ENCODE measurements around the gene PFKFB2. TPM values are rescaled to one million over a fixed set of nuclear protein-coding genes. Genes with fewer than 3 reads are reported as not detected.
A peak's percentile ranks its signal among the peaks of the same experiment; 100 is the strongest.

The PFKFB2 gene
- polyA plus RNA-seq, 1 donor from 2014 or later: 2.2 TPM

DNA sequence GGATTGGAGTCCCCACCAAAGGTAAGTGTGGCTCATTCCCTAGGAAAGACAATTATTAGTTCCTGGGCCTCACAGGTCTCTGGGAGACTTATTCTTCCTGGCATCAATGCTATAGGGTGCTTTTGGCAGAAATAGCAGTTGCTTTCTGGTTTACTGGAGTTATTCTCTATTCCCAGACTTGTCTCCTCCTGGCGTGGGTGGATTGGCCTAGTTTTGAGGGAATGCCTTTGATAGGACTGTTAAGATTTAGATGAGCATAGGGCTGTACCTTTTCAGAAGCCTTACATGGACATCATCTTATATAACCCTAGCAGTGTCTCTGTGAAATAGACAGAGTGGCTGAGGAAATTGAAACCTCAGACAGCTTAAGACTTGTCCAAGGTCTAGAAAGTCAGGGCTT, 9.0 kb downstream of the PFKFB2 start:
- Mint-ChIP-seq H3K27me3 (no peaks in the 10 kb centered on the region), H3K9me3 (no peaks in the 10 kb centered on the region), H3K4me1 (no peaks in the 10 kb centered on the region), H3K4me3 (peak overlapping the region in 1 of 4 donors; percentile 21), H3K36me3 (peaks cover 7% of the 10 kb centered on the region), H3K27ac (no peak overlapping the region)

DNA sequence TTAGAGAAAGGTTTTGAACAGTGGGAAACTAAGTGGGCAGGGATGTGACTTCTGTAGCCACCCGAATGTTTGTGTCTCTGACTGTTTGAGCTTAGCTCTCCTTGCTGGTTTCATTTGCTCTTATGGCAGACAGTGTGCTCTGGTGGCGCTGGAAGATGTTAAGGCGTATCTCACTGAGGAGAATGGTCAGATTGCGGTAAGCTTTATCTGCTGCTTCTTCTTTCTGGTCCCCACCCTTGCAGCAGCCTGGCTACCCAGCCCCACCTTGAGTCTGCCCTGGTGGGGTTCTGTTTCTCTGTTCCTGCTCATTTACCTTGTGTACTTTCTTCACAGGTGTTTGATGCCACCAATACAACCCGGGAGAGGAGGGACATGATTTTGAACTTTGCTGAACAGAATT, 9.9 kb downstream of the PFKFB2 start:
- Mint-ChIP-seq H3K9me3 (no peaks in the 10 kb centered on the region), H3K4me1 (no peaks in the 10 kb centered on the region), H3K36me3 (peaks cover 7% of the 10 kb centered on the region), H3K27ac (no peak overlapping the region), H3K4me3 (no peak overlapping the region), H3K27me3 (no peaks in the 10 kb centered on the region)

DNA sequence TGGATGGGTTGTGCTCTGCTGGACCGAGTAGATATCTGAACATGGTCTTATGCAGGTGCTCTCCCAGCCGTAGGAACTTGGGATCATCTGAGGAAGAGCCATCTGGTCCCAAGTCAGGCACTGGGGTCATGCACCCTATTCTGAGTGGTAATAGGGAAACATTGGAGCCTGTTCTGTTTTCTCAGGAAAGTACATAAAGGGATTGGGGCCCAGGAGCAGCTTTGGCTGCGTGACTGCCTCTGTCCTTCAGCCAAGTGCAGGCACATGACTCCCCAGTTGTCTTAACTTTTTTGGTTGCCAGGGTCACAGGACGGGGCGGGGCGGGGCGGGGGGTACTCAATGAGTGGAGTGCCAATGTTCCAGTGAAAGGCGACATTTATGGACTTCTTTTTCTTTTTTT, 11.5 kb downstream of the PFKFB2 start:
- Mint-ChIP-seq H3K27ac (no peak overlapping the region), H3K27me3 (no peaks in the 10 kb centered on the region), H3K4me1 (peaks cover under 1 to 5% (median 3%) of the 10 kb centered on the region in 3 donors), H3K36me3 (peaks cover 7% of the 10 kb centered on the region), H3K9me3 (no peaks in the 10 kb centered on the region), H3K4me3 (no peak overlapping the region)

DNA sequence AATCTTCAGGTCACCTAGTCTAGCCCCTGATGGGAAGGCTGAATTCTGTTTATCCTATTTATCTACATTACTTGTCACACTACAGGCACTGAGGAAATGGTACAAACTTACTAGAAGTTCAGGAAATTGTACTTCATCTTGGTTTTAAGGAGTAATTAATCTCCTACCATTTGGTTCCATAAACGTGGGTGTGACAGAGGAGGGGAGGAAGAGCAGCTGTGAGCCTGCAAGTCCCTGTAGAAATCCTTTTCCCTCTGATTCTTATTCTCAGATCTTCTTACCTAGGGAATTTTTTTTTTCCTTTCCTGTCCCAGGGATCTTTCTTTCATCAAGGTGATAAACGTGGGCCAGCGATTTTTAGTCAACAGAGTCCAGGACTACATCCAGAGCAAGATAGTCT, 14.1 kb downstream of the PFKFB2 start:
- Mint-ChIP-seq H3K9me3 (no peaks in the 10 kb centered on the region), H3K27ac (no peak overlapping the region), H3K4me3 (no peak overlapping the region), H3K27me3 (no peaks in the 10 kb centered on the region), H3K36me3 (peaks cover 6% of the 10 kb centered on the region), H3K4me1 (peaks cover 12 to 15% (median 13%) of the 10 kb centered on the region in 3 donors)

DNA sequence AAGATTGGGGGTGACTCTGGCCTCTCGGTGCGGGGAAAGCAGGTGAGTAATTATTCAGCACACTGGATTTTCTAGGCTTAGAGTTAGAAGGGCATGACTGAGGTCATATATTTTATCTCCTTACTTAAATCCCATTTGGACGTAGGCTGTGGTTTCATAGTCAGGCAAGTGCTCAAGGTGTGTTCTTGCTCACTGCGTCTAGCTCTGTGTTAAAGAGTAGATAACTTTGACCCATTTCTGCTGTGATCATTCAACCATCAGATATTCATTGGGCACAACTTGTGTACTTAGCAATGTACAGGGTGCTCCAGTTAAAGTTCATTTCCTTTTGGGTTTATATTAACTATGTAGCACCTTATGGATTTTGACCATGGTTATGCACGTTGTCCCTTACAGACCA, 14.6 kb downstream of the PFKFB2 start:
- Mint-ChIP-seq H3K27ac (no peak overlapping the region), H3K36me3 (peaks cover 6% of the 10 kb centered on the region), H3K4me3 (no peak overlapping the region), H3K9me3 (no peaks in the 10 kb centered on the region), H3K27me3 (no peaks in the 10 kb centered on the region), H3K4me1 (peaks cover 12 to 15% (median 13%) of the 10 kb centered on the region in 3 donors)

DNA sequence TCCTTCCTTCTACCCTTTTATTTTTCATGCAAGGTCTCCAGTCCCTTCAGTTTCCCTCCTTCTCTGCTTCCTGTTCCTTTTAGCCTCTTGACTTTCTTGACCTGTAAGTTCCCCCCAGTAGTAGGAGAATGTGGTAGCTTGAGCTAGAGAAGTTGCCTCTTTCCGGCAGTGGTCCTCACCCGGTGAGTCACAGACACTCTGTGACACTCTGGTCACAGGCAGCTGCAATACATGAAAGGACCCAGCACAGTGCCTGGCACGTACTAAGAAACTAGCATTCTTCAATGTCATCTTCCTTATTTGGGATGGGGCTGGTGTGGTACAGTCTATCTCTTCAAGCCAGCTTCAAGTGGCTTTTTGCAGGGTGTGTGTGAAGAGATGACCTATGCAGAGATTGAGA, 16.0 kb downstream of the PFKFB2 start:
- Mint-ChIP-seq H3K27ac (peak overlapping the region in 1 of 3 donors; percentile 2), H3K4me3 (peak overlapping the region in 1 of 4 donors; percentile 33), H3K27me3 (no peaks in the 10 kb centered on the region), H3K36me3 (peaks cover 6% of the 10 kb centered on the region), H3K9me3 (no peaks in the 10 kb centered on the region), H3K4me1 (peaks cover 12 to 15% (median 13%) of the 10 kb centered on the region in 3 donors)

DNA sequence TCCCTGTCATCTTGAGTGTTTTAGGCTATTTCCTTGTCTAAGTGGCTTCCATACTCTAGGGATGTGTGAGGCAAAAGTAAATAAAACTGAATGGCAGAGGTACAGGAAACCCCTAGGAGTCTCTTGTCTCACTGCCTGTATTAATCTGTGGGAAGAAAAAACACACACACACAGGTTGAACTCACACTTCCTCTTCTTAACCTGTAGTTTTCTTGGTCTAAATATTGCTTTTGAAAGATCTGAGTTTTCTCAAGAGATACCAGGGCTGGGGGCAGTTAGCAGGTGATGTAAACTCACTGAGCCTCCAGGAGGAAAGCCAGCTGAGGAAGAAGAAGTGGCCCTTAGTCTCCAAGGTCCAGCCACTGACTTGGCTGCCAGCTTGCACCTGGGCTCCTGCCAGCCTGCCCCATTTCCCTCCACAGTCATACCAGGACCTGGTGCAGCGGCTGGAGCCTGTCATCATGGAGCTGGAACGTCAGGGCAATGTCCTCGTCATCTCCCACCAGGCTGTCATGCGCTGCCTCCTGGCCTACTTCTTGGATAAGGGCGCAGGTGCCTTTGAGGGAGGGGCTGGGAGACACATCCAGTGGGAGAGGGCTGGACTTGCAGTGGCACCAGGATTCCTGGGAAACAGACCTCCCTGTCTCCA, 16.9 kb downstream of the PFKFB2 start:
- H3K27me3 Mint-ChIP-seq: no peaks in the 10 kb centered on the region
- H3K4me1 Mint-ChIP-seq: peaks cover 12 to 15% (median 13%) of the 10 kb centered on the region in 3 donors
- peaks cover 6% of the 10 kb centered on the region for H3K36me3 Mint-ChIP-seq
- H3K4me3 Mint-ChIP-seq: peak overlapping the region in 1 of 4 donors; percentile 70
- H3K27ac Mint-ChIP-seq: peak overlapping the region in 2 of 3 donors; percentile 2 to 55
- no peaks in the 10 kb centered on the region for H3K9me3 Mint-ChIP-seq

DNA sequence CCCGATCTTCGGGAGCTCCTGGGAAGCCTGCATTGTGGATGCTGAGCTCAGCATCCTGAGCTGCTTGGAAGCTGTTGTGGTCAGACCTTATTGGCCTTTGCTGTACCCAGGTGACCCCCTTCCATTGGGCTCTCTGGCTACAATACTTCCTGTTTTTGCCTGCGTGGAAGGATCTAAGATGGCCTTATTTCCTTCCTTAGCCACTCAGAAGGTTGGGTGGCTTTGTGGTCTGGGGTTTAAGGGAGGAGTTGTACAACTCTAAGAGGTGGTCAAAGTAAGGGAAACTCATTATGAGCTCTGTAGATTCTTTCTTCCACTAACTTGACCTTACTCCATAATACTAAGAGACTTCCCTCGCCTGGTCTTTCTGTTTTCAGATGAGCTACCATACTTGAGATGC, 17.7 kb downstream of the PFKFB2 start:
- H3K4me3 Mint-ChIP-seq: peak overlapping the region in 3 of 4 donors; percentile 9 to 61 (median 49)
- H3K27me3 Mint-ChIP-seq: no peaks in the 10 kb centered on the region
- peaks cover 12 to 15% (median 13%) of the 10 kb centered on the region in 3 donors for H3K4me1 Mint-ChIP-seq
- H3K36me3 Mint-ChIP-seq: peaks cover 3% of the 10 kb centered on the region
- H3K27ac Mint-ChIP-seq: peak overlapping the region in 2 of 3 donors; percentile 26 to 71
- H3K9me3 Mint-ChIP-seq: no peaks in the 10 kb centered on the region

DNA sequence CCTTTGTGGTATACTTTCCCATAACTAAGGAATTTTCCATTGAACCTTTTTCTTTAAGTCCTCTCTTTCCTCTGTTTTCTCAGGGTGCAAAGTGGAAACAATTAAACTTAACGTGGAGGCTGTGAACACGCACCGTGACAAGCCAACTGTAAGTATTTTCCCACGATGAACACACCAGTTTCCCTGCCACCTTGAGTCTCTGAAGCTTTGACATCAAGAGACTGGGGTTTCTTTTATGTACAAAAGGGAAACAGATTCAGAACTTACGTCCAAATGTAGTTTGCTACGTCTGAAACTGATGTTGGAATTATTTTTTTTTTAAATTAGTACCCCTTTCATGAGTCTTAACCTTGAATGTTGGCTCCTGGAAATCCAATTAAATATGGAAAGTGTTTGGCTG, 18.4 kb downstream of the PFKFB2 start:
- Mint-ChIP-seq H3K27ac (peak overlapping the region in 1 of 3 donors; percentile 39), H3K4me1 (peaks cover 12 to 15% (median 13%) of the 10 kb centered on the region in 3 donors), H3K27me3 (no peaks in the 10 kb centered on the region), H3K9me3 (no peaks in the 10 kb centered on the region), H3K36me3 (peaks cover 3% of the 10 kb centered on the region), H3K4me3 (no peak overlapping the region)

DNA sequence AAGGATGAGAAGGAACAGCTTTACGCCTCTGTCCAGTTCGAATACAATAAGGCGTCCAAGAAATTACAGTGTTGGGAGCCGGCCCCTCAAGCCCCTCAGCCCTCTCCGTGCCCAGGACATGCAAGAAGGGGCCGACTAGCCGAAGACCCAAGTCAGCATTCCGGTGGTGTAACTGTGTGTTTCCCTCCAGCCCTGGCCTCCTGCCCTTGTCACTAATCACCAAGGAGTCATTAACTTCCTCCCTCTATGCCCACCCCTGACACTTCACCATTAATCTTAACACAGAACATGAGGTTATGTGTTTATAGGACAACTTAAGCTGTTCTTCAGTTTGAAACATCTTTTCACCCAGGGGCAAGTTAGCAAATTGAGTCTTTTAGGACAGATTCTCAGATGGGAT, 19.2 kb downstream of the PFKFB2 start:
- Mint-ChIP-seq H3K27me3 (no peaks in the 10 kb centered on the region), H3K4me1 (peaks cover 12 to 15% (median 13%) of the 10 kb centered on the region in 3 donors), H3K36me3 (peaks cover 3% of the 10 kb centered on the region), H3K4me3 (no peak overlapping the region), H3K27ac (no peak overlapping the region), H3K9me3 (no peaks in the 10 kb centered on the region)

DNA sequence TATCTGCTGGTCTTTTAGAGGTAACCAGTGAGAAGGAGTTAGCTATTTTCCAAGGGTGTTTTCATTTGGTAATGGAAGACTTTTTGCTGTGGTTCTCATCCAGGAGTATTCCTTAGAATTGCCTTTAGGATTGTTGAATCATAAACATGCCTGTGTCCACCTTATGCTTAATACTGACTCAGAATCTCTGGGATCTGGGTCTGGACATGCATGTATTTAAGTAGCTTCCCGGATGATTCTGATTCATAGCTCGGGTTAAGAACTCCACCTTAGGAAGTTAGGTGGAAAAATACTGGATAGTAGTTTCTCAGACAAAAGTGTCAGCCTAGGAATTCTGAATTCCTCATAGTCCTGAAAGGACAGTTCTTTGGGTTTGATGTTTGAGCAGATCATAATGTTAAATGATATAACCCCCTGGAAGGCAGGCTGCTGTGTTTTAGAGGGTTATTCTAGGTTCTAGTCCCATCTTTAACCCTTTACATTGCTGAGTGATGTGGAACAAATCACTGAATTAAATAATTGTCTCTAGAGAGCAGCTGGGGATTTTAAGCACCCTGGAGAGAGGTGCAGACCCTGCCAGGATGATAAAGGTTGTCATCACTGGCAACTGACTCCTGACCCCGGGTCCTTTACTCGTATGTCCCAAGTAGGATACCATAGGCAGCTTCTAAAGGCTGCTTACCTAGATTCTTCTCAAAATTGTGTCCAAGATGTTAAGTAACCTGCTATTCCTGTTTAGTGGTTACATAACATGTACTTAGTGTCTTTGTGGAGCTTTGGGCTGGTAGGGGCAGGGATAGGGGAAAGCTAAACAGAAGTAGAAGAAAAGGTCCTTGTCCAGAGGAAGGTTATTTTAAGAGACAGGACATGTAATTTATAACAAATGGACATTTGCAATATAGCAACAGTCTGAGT, 21.1 kb downstream of the PFKFB2 start:
- H3K4me3 Mint-ChIP-seq: no peak overlapping the region
- no peak overlapping the region for H3K27ac Mint-ChIP-seq
- H3K9me3 Mint-ChIP-seq: no peaks in the 10 kb centered on the region
- peaks cover 12 to 17% (median 12%) of the 10 kb centered on the region in 3 donors for H3K4me1 Mint-ChIP-seq
- peaks cover 4% of the 10 kb centered on the region for H3K36me3 Mint-ChIP-seq
- no peaks in the 10 kb centered on the region for H3K27me3 Mint-ChIP-seq

DNA sequence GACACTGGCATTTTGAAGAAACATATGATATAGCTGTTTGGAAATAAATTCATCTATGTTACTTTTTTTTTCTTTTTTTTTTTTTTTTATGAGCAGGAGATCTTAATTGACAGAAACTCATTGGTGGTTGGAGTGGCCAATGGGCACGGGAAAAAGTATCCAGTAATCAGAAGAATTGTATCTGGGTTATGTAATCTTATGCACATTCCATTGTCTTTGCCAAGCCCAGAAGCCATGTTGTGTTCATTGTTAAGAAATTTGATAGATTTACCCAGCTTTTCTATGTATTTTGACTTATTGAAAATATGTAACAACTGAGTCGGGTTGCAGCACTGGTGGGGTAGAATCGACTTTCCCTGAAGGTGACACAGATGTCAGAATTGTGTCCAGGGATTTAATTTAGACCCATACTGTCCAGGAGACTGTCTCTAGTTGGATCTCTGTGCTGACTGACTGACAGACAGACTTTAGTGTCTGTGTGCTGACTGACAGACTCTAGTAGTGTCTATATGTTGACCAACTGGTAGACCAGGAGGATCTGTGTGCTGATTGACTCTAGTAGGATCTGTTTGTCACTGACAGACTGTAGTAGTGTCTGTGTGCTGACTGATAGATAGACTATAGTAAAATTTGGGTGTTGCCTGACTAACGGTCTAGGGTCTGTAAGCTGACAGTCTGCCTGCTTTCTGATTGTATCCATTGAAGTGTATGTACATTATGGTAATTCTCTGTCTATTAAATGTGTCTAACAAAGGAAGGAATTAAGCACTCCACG, 23.3 kb downstream of the PFKFB2 start:
- H3K27ac Mint-ChIP-seq: no peak overlapping the region
- H3K36me3 Mint-ChIP-seq: peaks cover 1% of the 10 kb centered on the region
- peaks cover 0 to 2% (median 1%) of the 10 kb centered on the region in 3 donors for H3K4me1 Mint-ChIP-seq
- H3K9me3 Mint-ChIP-seq: no peaks in the 10 kb centered on the region
- H3K27me3 Mint-ChIP-seq: no peaks in the 10 kb centered on the region
- H3K4me3 Mint-ChIP-seq: no peak overlapping the region

DNA sequence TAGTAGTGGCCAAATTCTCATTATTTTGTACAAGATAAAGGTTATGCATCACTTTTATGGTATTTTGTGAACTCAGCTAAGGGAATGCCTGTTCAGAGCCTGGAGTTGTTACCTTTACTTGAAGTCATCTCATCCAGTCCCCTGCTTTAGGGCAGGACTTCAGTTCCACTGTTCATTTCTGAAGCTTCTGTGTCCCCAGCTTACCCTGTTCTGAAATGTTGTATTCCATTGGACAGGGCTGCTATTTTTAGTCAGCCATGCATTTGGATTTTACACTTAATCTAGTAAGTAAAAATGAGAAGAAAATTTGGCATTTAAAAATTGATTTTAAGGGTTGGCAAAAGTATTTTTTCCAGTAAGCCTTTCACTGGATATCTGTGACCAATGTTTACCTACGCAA, 23.9 kb downstream of the PFKFB2 start:
- H3K27me3 Mint-ChIP-seq: no peaks in the 10 kb centered on the region
- peaks cover 1% of the 10 kb centered on the region for H3K36me3 Mint-ChIP-seq
- no peak overlapping the region for H3K4me3 Mint-ChIP-seq
- no peak overlapping the region for H3K27ac Mint-ChIP-seq
- H3K9me3 Mint-ChIP-seq: no peaks in the 10 kb centered on the region
- peaks cover 0 to 2% (median 1%) of the 10 kb centered on the region in 3 donors for H3K4me1 Mint-ChIP-seq

DNA sequence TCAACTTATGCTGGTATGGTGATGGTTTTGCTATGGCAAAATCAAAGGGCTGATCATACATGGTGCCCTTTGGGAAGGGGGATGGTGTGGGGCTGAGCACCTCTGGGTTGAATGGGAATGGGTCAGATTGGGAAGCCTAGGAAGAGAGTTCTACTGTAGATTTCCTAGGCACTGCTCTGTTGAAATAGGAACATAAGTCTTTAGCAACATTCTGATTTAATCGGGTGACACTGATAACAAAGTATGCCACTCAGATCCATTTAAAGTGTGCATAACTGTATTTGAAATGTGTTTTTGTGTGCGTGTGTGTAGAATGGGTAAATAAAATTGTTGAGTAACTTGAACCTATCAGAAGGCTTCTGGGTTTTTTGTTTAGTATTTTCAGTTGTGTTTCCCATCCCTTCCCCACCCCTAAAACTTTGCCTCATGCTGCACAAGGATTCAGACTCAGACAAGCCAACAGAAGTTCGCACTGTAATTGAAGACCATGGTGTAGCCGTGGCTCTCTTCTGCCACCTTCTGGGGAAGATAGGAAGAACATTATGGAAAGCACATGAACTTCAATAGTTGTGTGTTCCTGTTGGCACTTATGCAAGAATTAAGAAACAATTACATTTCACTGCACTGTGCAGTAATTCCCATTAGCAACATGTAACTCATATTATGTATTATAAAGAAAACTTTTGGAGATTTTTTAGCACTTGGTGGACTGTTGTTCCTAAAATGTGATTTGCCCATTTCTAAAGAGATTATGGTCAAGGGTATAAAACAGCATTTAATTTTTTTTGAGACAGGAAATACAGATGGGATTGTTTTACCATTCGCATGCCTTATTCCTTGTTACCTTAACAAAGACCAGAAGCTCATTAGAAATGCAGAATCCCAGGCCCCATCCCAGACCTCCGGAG, 24.6 kb downstream of the PFKFB2 start:
- no peaks in the 10 kb centered on the region for H3K27me3 Mint-ChIP-seq
- no peak overlapping the region for H3K27ac Mint-ChIP-seq
- H3K36me3 Mint-ChIP-seq: peaks cover 1% of the 10 kb centered on the region
- no peaks in the 10 kb centered on the region for H3K9me3 Mint-ChIP-seq
- H3K4me3 Mint-ChIP-seq: no peak overlapping the region
- peaks cover 0 to 2% (median 1%) of the 10 kb centered on the region in 3 donors for H3K4me1 Mint-ChIP-seq

Measured in IgD-negative memory B cell (primary cell).